ENCODE results near the gene GRAMD4.

DNA sequence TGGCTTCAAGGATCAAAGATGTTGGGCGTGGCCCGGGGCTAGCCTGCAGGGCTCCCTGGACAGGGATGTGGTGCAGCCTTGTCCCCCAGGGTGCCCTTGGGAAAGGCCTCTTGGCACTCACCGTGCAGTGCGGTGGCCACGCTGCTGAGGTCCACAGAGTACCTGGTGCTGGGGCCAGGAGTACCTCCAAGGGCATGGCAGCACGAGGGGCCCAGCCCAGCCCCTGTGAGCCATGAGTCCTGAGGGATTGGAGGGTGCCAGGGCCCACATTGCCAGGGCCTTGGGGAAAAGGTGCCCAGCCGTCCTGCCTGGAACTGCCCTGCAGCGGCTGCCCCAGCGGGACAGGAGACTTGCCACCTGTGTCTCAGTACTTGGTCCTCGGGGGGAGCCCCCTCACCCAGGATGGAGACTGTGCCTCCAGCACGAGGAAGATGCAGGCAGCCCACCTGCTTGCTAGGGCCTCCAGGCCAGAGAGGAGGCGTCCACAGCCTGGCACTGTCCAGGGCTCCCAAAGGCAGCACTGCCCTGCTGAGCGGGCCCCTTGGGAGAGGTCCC lies 44.2 kb downstream of the GRAMD4 start:
- TF ChIP-seq, protein P1, sequence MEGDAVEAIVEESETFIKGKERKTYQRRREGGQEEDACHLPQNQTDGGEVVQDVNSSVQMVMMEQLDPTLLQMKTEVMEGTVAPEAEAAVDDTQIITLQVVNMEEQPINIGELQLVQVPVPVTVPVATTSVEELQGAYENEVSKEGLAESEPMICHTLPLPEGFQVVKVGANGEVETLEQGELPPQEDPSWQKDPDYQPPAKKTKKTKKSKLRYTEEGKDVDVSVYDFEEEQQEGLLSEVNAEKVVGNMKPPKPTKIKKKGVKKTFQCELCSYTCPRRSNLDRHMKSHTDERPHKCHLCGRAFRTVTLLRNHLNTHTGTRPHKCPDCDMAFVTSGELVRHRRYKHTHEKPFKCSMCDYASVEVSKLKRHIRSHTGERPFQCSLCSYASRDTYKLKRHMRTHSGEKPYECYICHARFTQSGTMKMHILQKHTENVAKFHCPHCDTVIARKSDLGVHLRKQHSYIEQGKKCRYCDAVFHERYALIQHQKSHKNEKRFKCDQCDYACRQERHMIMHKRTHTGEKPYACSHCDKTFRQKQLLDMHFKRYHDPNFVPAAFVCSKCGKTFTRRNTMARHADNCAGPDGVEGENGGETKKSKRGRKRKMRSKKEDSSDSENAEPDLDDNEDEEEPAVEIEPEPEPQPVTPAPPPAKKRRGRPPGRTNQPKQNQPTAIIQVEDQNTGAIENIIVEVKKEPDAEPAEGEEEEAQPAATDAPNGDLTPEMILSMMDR (IDR thresholded peaks at IDR 0.05; ENCODE audit: low read length) = no peak
- no peak for TF ChIP-seq EZH2phosphoT487 (IDR thresholded peaks at IDR 0.05; ENCODE audit: low read length)

Measured in MM.1S (cell line).